Suprapubic skin (tissue), 4 donors: ENCODE measurements around the gene UXS1. TPM values are rescaled to one million over a fixed set of nuclear protein-coding genes. Genes with fewer than 3 reads are reported as not detected.

Source experiments
- DNase-seq, 2 donors: peaks; one replicate each; pipeline ENCODE4 v3.0.0-alpha.2; 2019; ENCODE audit warnings: low spot score in 2 of 2
- H3K27ac ChIP-seq: fragments of 200-600 bp; sonication (generic); one replicate; pipeline ENCODE4 v1.5.1; 2019
- H3K27me3 ChIP-seq: fragments of 200-600 bp; sonication (generic); one replicate; pipeline ENCODE4 v1.5.1; 2019
- H3K36me3 ChIP-seq: fragments of 200-600 bp; sonication (generic); one replicate; pipeline ENCODE4 v1.5.1; 2019
- H3K4me1 ChIP-seq: fragments of 200-600 bp; sonication (generic); one replicate; pipeline ENCODE4 v1.5.1; 2019
- H3K4me3 ChIP-seq: fragments of 200-600 bp; sonication (generic); one replicate; pipeline ENCODE4 v1.5.1; 2019; ENCODE audit warnings: mild to moderate bottlenecking
- H3K9me3 ChIP-seq: fragments of 200-600 bp; sonication (generic); one replicate; pipeline ENCODE4 v1.5.1; 2019
- EP300 ChIP-seq: sonication (generic); formaldehyde crosslinking; IDR thresholded peaks from one replicate; pipeline ENCODE4 v1.6.1; 2017; ENCODE audit warnings: antibody characterized with exemption
- POLR2A ChIP-seq, 2 donors: fragments of 450-650 bp; IDR thresholded peaks; one replicate each; pipeline ENCODE4 v1.6.1; 2017; ENCODE audit warnings: antibody characterized with exemption in 2 of 2, mild to moderate bottlenecking in 2 of 2, moderate library complexity in 2 of 2
- POLR2AphosphoS5 ChIP-seq, 3 donors: sonication (generic); formaldehyde crosslinking; IDR thresholded peaks; one replicate each; pipeline ENCODE4 v1.6.1; 2017; ENCODE audit warnings: antibody characterized with exemption in 3 of 3
- WGBS: methylation state at CpG from one replicate; pipeline ENCODE4 v1.1.5; 2018; 5-methylcytosine and 5-hydroxymethylcytosine counted together
- total RNA-seq, 4 donors: library from RNA; depleted of rRNA; stranded (reverse); fragments of >200 nt; gene quantifications; one replicate each; pipeline ENCODE4 v1.1.0, GENCODE V29; 2016
- TF ChIP-seq, protein P1 (sequence below), 2 donors: fragments of 200-600 bp in 1 of 2; fragments of 450-650 bp in 1 of 2; sonication (generic) in 1 of 2; IDR thresholded peaks; one replicate each; pipeline ENCODE4 v1.5.1; 2016 to 2019; ENCODE audit warnings: antibody characterized with exemption in 2 of 2, mild to moderate bottlenecking in 1 of 2, moderate library complexity in 1 of 2

The UXS1 gene
- total RNA-seq, 4 donors from 2014 or later = 24.6 to 73.3 (median 58.7) TPM

DNA sequence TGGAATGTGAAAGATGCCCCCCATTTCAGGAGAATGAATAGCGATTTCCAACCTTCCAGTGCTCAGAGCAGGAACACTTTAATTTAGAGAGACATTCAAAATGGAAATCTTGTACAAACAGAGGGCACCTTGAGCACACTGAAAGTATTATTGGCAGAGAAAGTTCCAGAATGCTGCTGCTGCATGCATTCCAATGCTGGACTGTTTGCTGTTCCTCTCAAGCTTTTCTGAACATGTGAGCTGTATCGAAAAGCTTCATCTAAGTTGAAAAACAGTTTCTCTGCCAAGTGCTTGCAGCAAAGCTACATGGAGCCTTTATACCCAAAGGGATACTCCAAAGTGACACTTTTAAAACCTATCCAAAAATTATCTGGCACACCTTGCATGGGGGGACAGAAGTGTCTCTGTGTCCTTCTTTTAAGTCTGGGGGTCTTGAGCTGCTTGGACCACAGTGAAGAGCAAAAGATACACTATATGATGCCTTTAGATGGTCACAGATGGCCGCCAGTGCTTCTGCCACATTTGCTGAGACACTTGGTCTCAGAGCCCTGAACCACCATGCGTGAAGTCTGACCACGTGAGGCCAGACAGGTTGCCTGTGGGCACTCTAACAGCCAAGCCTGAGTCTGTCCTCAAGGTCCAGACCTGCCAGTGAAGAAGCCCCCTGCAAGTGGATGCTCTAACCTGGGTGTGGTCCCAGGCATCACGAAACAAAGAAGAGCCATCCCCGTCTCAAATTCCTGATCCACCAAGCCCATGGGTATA, 18.8 kb downstream of the UXS1 start:
- 83% methylated on average over 3 of the region's 7 CpGs for WGBS
- no peak overlapping the region for H3K27ac ChIP-seq
- no peak for DNase-seq
- no peak for TF ChIP-seq POLR2A (IDR thresholded peaks at IDR 0.05)
- no peak for TF ChIP-seq EP300
- TF ChIP-seq, protein P1, sequence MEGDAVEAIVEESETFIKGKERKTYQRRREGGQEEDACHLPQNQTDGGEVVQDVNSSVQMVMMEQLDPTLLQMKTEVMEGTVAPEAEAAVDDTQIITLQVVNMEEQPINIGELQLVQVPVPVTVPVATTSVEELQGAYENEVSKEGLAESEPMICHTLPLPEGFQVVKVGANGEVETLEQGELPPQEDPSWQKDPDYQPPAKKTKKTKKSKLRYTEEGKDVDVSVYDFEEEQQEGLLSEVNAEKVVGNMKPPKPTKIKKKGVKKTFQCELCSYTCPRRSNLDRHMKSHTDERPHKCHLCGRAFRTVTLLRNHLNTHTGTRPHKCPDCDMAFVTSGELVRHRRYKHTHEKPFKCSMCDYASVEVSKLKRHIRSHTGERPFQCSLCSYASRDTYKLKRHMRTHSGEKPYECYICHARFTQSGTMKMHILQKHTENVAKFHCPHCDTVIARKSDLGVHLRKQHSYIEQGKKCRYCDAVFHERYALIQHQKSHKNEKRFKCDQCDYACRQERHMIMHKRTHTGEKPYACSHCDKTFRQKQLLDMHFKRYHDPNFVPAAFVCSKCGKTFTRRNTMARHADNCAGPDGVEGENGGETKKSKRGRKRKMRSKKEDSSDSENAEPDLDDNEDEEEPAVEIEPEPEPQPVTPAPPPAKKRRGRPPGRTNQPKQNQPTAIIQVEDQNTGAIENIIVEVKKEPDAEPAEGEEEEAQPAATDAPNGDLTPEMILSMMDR (IDR thresholded peaks at IDR 0.05) = no peak
- H3K27me3 ChIP-seq = no peaks in the 10 kb centered on the region
- no peaks in the 10 kb centered on the region for H3K36me3 ChIP-seq
- no peaks in the 10 kb centered on the region for H3K4me1 ChIP-seq
- H3K4me3 ChIP-seq = no peak overlapping the region
- H3K9me3 ChIP-seq = no peaks in the 10 kb centered on the region

DNA sequence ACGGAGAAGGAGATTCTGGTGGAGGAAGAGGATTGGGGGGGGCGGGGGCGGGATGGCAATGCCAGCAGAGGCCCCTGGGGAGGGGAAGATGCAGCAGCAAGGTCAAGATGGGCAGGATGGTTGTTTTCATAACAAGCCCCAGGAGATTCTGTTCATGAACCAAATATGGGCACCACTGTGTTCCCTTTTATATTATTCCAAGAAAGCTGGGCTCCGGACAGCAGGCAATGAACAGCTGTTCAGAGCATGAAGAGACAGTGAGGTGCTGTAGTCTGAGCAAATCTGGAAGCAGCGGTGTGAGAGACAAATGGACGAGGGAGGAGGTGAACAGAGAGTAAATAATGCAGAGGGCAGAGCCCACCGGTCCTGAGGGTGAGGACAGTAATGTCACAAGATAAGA, 20.0 kb downstream of the UXS1 start:
- Histone ChIP-seq H3K36me3 (no peaks in the 10 kb centered on the region), H3K27me3 (no peaks in the 10 kb centered on the region), H3K4me1 (no peaks in the 10 kb centered on the region), H3K4me3 (no peak overlapping the region), H3K9me3 (no peaks in the 10 kb centered on the region), H3K27ac (no peak overlapping the region)
- no peak for DNase-seq
- WGBS = 86% methylated on average over 7 of the region's 7 CpGs
- TF ChIP-seq EP300 = no peak
- no peak for TF ChIP-seq POLR2AphosphoS5 (IDR thresholded peaks at IDR 0.05)
- TF ChIP-seq, protein P1 (IDR thresholded peaks at IDR 0.05) = no peak

DNA sequence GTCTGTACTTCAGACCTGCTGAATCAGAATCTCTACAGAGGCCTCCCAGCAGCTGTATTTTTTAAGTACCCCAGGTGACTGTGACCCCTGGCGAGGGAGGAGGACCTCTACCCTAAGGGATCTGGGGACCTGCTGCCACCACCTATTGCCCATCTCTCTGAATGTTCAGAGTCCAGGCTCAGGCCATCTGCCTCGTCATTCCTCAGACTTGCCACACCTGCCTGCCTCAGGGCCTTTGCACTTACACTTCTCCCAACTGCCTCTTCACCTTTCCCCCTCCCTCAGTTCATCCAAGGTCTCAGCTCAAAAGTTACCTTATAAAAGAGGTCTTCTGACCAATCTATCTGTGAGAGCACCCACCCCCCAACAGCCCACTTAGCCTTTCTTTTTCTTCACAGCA, 21.5 kb downstream of the UXS1 start:
- 100% methylated on average over 2 of the region's 2 CpGs for WGBS
- TF ChIP-seq, protein P1 (IDR thresholded peaks at IDR 0.05) = no peak
- TF ChIP-seq EP300 = no peak
- TF ChIP-seq POLR2AphosphoS5 (IDR thresholded peaks at IDR 0.05) = no peak
- TF ChIP-seq POLR2A (IDR thresholded peaks at IDR 0.05) = no peak
- no peak overlapping the region for H3K27ac ChIP-seq
- no peak for DNase-seq
- H3K9me3 ChIP-seq = no peaks in the 10 kb centered on the region
- no peak overlapping the region for H3K4me3 ChIP-seq
- no peaks in the 10 kb centered on the region for H3K27me3 ChIP-seq
- no peaks in the 10 kb centered on the region for H3K36me3 ChIP-seq
- no peaks in the 10 kb centered on the region for H3K4me1 ChIP-seq

DNA sequence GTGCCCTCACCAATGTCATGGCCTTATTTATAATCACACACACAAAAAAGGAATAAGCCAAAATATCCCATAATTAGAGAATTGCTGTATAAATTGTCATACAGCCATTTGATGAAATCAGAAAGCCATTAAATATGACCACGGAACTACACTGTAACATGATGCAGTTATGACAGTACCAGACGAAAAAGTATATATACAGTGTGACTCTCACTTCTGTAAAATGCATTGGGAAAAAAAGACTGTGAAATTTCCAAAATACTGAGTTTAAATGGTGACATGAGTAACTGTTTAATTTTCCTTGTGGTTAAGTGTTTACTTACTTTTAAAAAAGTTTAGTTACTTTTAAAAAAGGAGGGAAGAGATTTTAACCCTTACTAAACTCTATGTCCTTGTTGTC, 25.4 kb downstream of the UXS1 start:
- Histone ChIP-seq H3K4me3 (no peak overlapping the region), H3K9me3 (no peaks in the 10 kb centered on the region), H3K27me3 (no peaks in the 10 kb centered on the region), H3K4me1 (no peaks in the 10 kb centered on the region), H3K27ac (no peak overlapping the region), H3K36me3 (no peaks in the 10 kb centered on the region)
- WGBS = 85% methylated on average over 2 of the region's 2 CpGs
- DNase-seq = no peak
- TF ChIP-seq POLR2A (IDR thresholded peaks at IDR 0.05) (no peak), EP300 (no peak)
- TF ChIP-seq, protein P1 (IDR thresholded peaks at IDR 0.05) = no peak

DNA sequence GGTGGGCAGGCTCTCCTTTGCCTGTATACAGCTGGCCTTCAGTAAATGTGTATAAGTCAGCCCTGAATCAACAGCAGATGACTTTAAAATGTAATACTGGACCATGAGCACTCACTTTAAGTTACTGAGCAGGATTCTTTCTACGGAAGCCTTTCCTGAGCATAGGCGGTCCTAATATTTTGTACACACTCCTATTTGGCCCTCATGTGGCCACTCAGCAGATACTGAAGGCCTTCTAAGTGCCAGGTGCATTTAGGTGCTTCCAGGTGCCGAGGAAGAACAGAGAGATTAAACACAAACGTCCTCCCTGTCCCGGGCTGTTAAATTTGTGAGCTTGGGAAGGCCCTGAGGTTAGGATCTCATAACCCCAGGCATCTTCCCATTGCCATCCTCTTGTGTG, 27.0 kb downstream of the UXS1 start:
- 96% methylated on average over 5 of the region's 5 CpGs for WGBS

More for the DNA sequence above, 27.0 kb downstream of the UXS1 start:
- Histone ChIP-seq H3K9me3 (no peaks in the 10 kb centered on the region), H3K27ac (no peak overlapping the region), H3K4me1 (no peaks in the 10 kb centered on the region), H3K27me3 (no peaks in the 10 kb centered on the region), H3K4me3 (no peak overlapping the region), H3K36me3 (peaks cover 3% of the 10 kb centered on the region)
- DNase-seq = no peak
- TF ChIP-seq EP300 (no peak), POLR2A (IDR thresholded peaks at IDR 0.05) (no peak), POLR2AphosphoS5 (IDR thresholded peaks at IDR 0.05) (no peak)
- TF ChIP-seq, protein P1 (IDR thresholded peaks at IDR 0.05) = no peak
